Endothelial cell (in vitro differentiated cells): ENCODE data around the gene SLC26A9. TPM values are rescaled to one million over a fixed set of nuclear protein-coding genes. Genes with fewer than 3 reads are reported as not detected.
"Not testable (repeated sequence)": the region's sequence is repeated elsewhere in the genome, so short reads cannot be mapped to it uniquely, and the experiment has no call there.

Experiments
- DNase-seq: peaks from one replicate; pipeline ENCODE4 v3.0.0; 2021; ENCODE audit warnings: low spot score
- H3K27ac Mint-ChIP-seq: one replicate; pipeline ENCODE4 v1.8.0; 2021; ENCODE audit warnings: mixed read lengths, inconsistent platforms; ENCODE audit not compliant: unreplicated experiment
- H3K27me3 Mint-ChIP-seq: one replicate; pipeline ENCODE4 v1.8.0; 2021; ENCODE audit warnings: mild to moderate bottlenecking, moderate library complexity, mixed read lengths, inconsistent platforms; ENCODE audit not compliant: unreplicated experiment
- H3K36me3 Mint-ChIP-seq: one replicate; pipeline ENCODE4 v1.8.0; 2021; ENCODE audit warnings: mild to moderate bottlenecking, low read depth, mixed read lengths, inconsistent platforms; ENCODE audit not compliant: unreplicated experiment
- H3K4me1 Mint-ChIP-seq: one replicate; pipeline ENCODE4 v1.8.0; 2021; ENCODE audit warnings: mild to moderate bottlenecking, mixed read lengths, inconsistent platforms; ENCODE audit not compliant: unreplicated experiment
- H3K4me3 Mint-ChIP-seq: one replicate; pipeline ENCODE4 v1.8.0; 2021; ENCODE audit warnings: mild to moderate bottlenecking, mixed read lengths, inconsistent platforms; ENCODE audit not compliant: unreplicated experiment
- H3K9me3 Mint-ChIP-seq: one replicate; pipeline ENCODE4 v1.8.0; 2021; ENCODE audit warnings: mixed read lengths, inconsistent platforms; ENCODE audit not compliant: unreplicated experiment
- total RNA-seq: library from RNA; stranded (reverse); fragmentation: NEBNext Ultra II Directional; extraction: Animal tissue kit (Norgen Biotek cat#: 25700); gene quantifications from one replicate; pipeline ENCODE4 v1.2.1, GENCODE V29; 2021; ENCODE audit not compliant: unreplicated experiment
- TF ChIP-seq, protein P1 (sequence below): fragments of 200-600 bp; sonication (generic); IDR thresholded peaks from one replicate; pipeline ENCODE4 v1.5.0; 2021; ENCODE audit warnings: antibody characterized with exemption; ENCODE audit not compliant: unreplicated experiment

The SLC26A9 gene
- total RNA-seq, 1 donor from 2014 or later: not detected

DNA sequence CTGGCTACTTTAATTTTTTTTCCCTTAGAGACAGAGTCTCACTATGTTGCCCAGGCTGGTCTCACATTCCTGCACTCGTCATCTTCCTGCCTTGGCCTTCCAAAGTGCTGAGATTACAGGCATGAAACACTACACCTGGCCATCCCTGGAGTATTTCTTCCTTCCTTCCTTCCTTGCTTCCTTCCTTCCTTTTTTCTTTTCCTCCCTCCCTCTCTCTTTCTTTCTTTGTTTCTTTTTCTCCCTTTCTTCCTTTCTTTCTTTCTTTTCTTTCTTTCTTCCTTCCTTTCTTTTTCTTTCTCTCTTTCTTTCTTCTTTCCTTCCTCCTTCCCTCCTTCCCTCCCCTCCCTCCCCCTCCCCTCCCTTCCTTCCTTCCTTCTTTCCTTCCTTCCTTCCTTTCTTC is 46.9 kb downstream of the SLC26A9 start:
- Mint-ChIP-seq H3K4me3 (no peak overlapping the region), H3K36me3 (no peaks in the 10 kb centered on the region), H3K9me3 (peaks cover 14% of the 10 kb centered on the region), H3K27ac (no peak overlapping the region), H3K27me3 (no peaks in the 10 kb centered on the region), H3K4me1 (no peaks in the 10 kb centered on the region)
- TF ChIP-seq, protein P1, sequence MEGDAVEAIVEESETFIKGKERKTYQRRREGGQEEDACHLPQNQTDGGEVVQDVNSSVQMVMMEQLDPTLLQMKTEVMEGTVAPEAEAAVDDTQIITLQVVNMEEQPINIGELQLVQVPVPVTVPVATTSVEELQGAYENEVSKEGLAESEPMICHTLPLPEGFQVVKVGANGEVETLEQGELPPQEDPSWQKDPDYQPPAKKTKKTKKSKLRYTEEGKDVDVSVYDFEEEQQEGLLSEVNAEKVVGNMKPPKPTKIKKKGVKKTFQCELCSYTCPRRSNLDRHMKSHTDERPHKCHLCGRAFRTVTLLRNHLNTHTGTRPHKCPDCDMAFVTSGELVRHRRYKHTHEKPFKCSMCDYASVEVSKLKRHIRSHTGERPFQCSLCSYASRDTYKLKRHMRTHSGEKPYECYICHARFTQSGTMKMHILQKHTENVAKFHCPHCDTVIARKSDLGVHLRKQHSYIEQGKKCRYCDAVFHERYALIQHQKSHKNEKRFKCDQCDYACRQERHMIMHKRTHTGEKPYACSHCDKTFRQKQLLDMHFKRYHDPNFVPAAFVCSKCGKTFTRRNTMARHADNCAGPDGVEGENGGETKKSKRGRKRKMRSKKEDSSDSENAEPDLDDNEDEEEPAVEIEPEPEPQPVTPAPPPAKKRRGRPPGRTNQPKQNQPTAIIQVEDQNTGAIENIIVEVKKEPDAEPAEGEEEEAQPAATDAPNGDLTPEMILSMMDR: no peak
- no peak for DNase-seq

DNA sequence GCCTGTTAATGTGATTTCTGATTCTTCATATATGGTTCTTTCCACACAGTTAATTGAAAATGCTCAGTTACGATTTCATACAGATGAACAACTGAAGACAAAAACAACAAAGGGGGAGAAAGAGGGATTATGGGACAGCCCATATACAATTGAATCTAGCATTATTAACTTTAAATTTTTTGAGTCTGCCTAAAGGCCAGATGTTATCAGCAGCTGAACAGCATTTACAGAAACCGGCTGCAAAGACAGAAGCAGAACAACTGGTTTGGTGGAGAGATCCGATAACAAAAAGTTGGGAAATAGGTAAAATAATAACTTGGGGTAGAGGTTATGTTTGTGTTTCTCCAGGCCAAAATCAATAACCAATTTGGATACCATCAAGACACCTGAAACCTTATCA is 49.1 kb downstream of the SLC26A9 start:
- H3K27me3 Mint-ChIP-seq, H3K27ac Mint-ChIP-seq, H3K36me3 Mint-ChIP-seq, DNase-seq, H3K4me3 Mint-ChIP-seq, H3K4me1 Mint-ChIP-seq: not testable (repeated sequence)
- H3K9me3 Mint-ChIP-seq: peaks cover 18% of the 10 kb centered on the region

DNA sequence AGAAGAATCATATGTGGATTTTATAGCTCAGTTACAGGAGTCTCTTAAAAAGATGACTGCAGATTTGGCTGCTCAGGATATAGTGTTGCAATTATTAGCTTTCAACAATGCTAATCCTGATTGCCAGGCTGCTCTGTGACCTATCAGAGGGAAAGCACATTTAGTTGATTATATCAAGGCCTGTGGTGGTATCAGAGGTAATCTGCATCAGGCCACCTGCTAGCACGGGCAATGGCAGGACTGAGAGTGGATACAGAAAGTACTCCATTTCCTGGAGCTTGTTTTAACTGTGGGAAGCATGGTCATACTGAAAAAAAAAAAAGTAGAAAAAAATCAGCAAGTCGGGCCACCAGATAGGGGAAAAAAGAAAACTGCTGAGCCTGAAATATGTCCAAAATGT is 51.1 kb downstream of the SLC26A9 start:
- H3K27me3 Mint-ChIP-seq, H3K27ac Mint-ChIP-seq, DNase-seq, H3K4me3 Mint-ChIP-seq, H3K4me1 Mint-ChIP-seq, H3K36me3 Mint-ChIP-seq: not testable (repeated sequence)
- H3K9me3 Mint-ChIP-seq: peaks cover 13% of the 10 kb centered on the region

DNA sequence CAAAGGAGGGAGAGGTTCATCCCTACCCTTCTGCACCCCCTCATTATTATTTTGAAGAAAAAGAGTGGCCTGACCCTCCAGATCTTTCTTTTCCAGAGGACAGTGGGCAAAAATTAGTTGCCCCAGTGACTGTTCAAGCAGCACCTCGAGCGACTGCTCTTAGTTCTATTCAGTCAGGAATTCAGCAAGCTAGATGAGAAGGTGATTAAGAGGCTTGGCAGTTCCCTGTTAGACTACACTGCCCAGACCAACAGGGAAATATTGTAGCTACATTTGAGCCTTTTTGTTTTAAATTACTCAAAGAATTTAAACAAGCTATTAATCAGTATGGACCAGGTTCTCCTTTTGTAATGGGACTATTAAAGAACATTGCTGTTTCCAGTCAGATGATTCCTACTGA is 51.8 kb downstream of the SLC26A9 start:
- H3K9me3 Mint-ChIP-seq, H3K4me1 Mint-ChIP-seq, H3K27me3 Mint-ChIP-seq, H3K27ac Mint-ChIP-seq, H3K36me3 Mint-ChIP-seq, DNase-seq, H3K4me3 Mint-ChIP-seq: not testable (repeated sequence)

DNA sequence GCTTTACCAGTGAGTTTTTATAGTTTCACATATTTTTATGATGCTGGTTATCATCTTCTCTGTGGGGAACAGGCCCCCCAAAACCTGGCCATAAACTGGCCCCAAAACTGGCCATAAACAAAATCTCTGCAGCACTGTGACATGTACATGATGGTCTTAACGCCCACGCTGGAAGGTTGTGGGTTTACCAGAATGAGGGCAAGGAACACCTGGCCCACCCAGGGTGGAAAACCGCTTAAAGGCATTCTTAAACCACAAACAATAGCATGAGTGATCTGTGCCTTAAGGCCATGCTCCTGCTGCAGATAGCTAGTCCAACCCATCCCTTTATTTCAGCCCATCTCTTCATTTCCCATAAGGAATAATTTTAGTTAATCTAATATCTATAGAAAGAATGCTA is 52.6 kb downstream of the SLC26A9 start:
- H3K27me3 Mint-ChIP-seq, DNase-seq, H3K4me1 Mint-ChIP-seq, H3K36me3 Mint-ChIP-seq, H3K4me3 Mint-ChIP-seq, H3K27ac Mint-ChIP-seq, H3K9me3 Mint-ChIP-seq: not testable (repeated sequence)

DNA sequence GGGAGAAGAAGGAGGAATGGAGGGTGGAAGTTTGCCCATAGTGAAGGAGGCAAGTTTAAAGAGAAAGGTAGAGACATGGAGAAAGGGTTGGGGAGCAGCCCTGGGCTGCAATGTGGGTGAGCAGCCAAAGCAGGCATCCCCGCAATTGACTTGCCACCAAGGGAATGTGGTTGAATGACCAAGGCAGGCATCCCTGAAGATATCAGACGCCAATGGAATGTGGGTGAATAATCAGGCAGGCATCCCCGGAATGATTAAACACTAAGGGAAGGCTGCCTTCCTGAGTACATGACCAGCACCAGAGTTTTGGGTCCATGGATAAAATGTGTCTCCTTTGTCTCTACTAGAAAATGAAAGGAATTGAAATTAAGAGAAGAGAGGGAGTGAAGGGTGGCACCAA is 53.5 kb downstream of the SLC26A9 start:
- DNase-seq, H3K27me3 Mint-ChIP-seq, H3K27ac Mint-ChIP-seq, H3K36me3 Mint-ChIP-seq, H3K9me3 Mint-ChIP-seq, H3K4me1 Mint-ChIP-seq, H3K4me3 Mint-ChIP-seq: not testable (repeated sequence)

DNA sequence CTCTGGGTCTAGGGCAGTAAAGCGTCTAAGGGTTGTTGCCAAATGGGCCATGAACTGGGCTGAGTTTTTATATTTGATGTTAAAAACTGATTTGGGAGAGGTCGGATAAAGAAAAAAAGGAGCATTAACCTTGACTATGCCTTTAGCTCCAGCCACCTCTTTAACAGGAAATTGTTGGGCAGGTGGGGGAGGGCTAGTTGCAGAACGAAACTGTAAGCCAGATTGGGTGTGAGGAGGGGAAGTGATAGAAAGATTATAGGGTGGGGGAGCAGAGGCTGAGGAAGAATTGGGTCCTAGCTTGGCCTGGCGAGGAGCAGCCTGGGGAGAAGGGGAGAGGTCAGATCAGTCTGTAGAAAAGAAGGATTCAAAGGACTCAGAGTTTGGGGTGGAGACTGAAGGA is 54.2 kb downstream of the SLC26A9 start:
- H3K4me3 Mint-ChIP-seq, H3K36me3 Mint-ChIP-seq, H3K9me3 Mint-ChIP-seq, H3K4me1 Mint-ChIP-seq, H3K27ac Mint-ChIP-seq, DNase-seq, H3K27me3 Mint-ChIP-seq: not testable (repeated sequence)

DNA sequence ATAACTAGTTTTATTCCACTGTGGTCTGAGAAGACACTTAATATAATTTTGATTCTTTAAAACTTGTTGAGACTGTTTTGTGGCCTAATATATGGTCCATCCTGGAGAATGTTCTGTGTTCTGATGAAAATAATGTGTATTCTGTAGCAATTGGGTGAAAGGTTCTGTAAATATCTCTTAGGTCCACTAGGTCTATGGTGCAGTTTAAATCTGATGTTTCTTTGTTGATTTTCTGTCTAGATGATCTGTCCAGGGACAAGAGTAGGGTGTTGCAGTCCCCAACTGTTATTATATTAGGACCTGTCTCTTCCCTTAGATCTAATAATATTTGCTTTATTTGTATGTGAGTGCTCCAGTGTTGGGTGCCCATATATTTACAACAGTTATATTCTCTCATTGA is 59.5 kb downstream of the SLC26A9 start:
- Mint-ChIP-seq H3K27ac (no peak overlapping the region), H3K4me1 (peaks cover 6% of the 10 kb centered on the region), H3K9me3 (no peaks in the 10 kb centered on the region), H3K36me3 (no peaks in the 10 kb centered on the region), H3K27me3 (no peaks in the 10 kb centered on the region), H3K4me3 (no peak overlapping the region)
- TF ChIP-seq, protein P1: no peak
- DNase-seq: no peak
